ENCODE measurements around the gene TRIP4. TPM values are rescaled to one million over a fixed set of nuclear protein-coding genes. Genes with fewer than 3 reads are reported as not detected.

The TRIP4 gene
- total and polyA plus RNA-seq, 2 of the 8 experiments (the other 6 are each of a cell fraction or from before 2014, with no cell fraction given), result 6.2 to 18.9 TPM

- POLR2A ChIA-PET (ENCODE audit: partially characterized antibody), result interaction anchor here (0.5 to 1.4 kb wide), 3 partner anchors 20 to 148 kb away, joined by 3 to 4 read pairs (median 3); no protein-coding TSS in a partner anchor
- no peaks in the 10 kb centered on the region; a peak in 1 of 7 replicates for H3K4me1 ChIP-seq (replicated peaks in 1 of 4; ENCODE audit: control insufficient read depth in 3 of 4, insufficient read depth in 4 of 4, low read length in 3 of 4)
- no peak for DNase-seq (ENCODE audit: low read depth in 1 of 2, low spot score in 2 of 2)
- no peak for FAIRE-seq
- H3K56ac ChIP-seq (replicated peaks; ENCODE audit: insufficient read length, low read depth, low read length), result no peak overlapping the region
- H3K27ac ChIP-seq (ENCODE audit: low read depth, low read length), result no peak overlapping the region
- no peak overlapping the region for H2AK5ac ChIP-seq (ENCODE audit: low read depth, low read length)
- no peak overlapping the region for H3K4me2 ChIP-seq (ENCODE audit: insufficient read depth in 1 of 2, low read depth in 2 of 2, low read length in 2 of 2)
- H4K20me1 ChIP-seq (replicated peaks in 1 of 2; ENCODE audit: control insufficient read depth in 1 of 2, insufficient read depth in 2 of 2, low read length in 2 of 2), result peaks cover 13 to 26% of the 10 kb centered on the region in 2 experiments
- H4K8ac ChIP-seq (ENCODE audit: extremely low read depth, insufficient read depth, low read length), result no peak overlapping the region
- WGBS, 2 experiments (ENCODE audit: extremely low coverage in 1 of 2, insufficient coverage in 1 of 2, insufficient read length in 1 of 2, insufficient replicate concordance in 2 of 2, low coverage in 1 of 2, low lambda C conversion rate in 2 of 2, missing lambda C conversion rate in 1 of 2), result 88% methylated on average over 2 of the region's 2 CpGs; no CpG with 5 or more reads in 1 of the 2 experiments
- no peak overlapping the region for H3K23ac ChIP-seq (ENCODE audit: insufficient read length)
- no peak overlapping the region for H2AFZ ChIP-seq (ENCODE audit: low read length)
- no peak overlapping the region for H2BK120ac ChIP-seq (replicated peaks; ENCODE audit: low read depth, low read length)
- H3K23me2 ChIP-seq (ENCODE audit: low read depth, low read length), result no peaks in the 10 kb centered on the region
- peaks cover 10 to 21% (median 16%) of the 10 kb centered on the region in 4 experiments for H3K36me3 ChIP-seq (ENCODE audit: control insufficient read depth in 2 of 4, insufficient read depth in 4 of 4, low read length in 3 of 4)
- H3K14ac ChIP-seq (ENCODE audit: insufficient read length), result no peak overlapping the region
- H2BK20ac ChIP-seq (ENCODE audit: low read length), result no peak overlapping the region
- peaks cover 0 to 87% of the 10 kb centered on the region in 2 experiments; a peak in 3 of 4 replicates for H3K79me2 ChIP-seq (ENCODE audit: control insufficient read depth in 1 of 2, insufficient read depth in 2 of 2, low read length in 2 of 2)
- no peak overlapping the region for H2BK5ac ChIP-seq (ENCODE audit: low read depth, low read length)
- no peak overlapping the region for H3K9ac ChIP-seq (replicated peaks in 1 of 4; ENCODE audit: extremely low read depth in 1 of 4, low read depth in 3 of 4, low read length in 3 of 4)
- H2BK12ac ChIP-seq (ENCODE audit: low read depth, low read length), result no peak overlapping the region
- peaks cover 12% of the 10 kb centered on the region for H3K79me1 ChIP-seq (ENCODE audit: low read depth, low read length)
- no peak overlapping the region for H4K5ac ChIP-seq (ENCODE audit: insufficient read length, low read depth, low read length)
- H3K27me3 ChIP-seq (replicated peaks in 1 of 4; ENCODE audit: control insufficient read depth in 3 of 4, extremely low read depth in 1 of 4, insufficient read depth in 3 of 4, low read length in 3 of 4), result no peaks in the 10 kb centered on the region
- no peak overlapping the region for H3K18ac ChIP-seq (ENCODE audit: extremely low read depth, low read length)
- H3K4me3 ChIP-seq (ENCODE audit: extremely low read depth in 1 of 4, insufficient read depth in 2 of 4, low read depth in 3 of 4, low read length in 4 of 4), result no peak overlapping the region
- no peak overlapping the region for H3K4ac ChIP-seq (replicated peaks; ENCODE audit: insufficient read length, low read depth, low read length)
- CTCF ChIA-PET (ENCODE audit: partially characterized antibody), result no interaction called here
- H3K9me3 ChIP-seq (ENCODE audit: insufficient read depth in 2 of 2, low read depth in 1 of 2, low read length in 1 of 2), result no peaks in the 10 kb centered on the region
- no peak overlapping the region for H2BK15ac ChIP-seq (ENCODE audit: low read length)
- H4K91ac ChIP-seq (replicated peaks; ENCODE audit: insufficient read length, low read length), result no peak overlapping the region
- TF ChIP-seq CHD1 (IDR thresholded peaks at IDR 0.05; ENCODE audit: low read depth, low read length), result no peak
- TF ChIP-seq SIN3A (conservative IDR thresholded peaks at IDR 0.05 in 1 of 2, IDR thresholded peaks at IDR 0.05 in 1 of 2; ENCODE audit: low read depth in 1 of 2, low read length in 2 of 2), result no peak
- TF ChIP-seq NANOG (IDR thresholded peaks at IDR 0.05; ENCODE audit: insufficient read depth, low read depth, low read length, poor library complexity, severe bottlenecking), result no peak
- no peak for TF ChIP-seq SP1 (IDR thresholded peaks at IDR 0.05; ENCODE audit: low read depth, low read length)
- TF ChIP-seq ATF3 (IDR thresholded peaks at IDR 0.05; ENCODE audit: insufficient read depth, low read depth, low read length), result no peak
- no peak for TF ChIP-seq POLR2A (IDR thresholded peaks at IDR 0.05; ENCODE audit: control extremely low read depth in 1 of 2, low read depth in 2 of 2, low read length in 2 of 2)
- TF ChIP-seq RAD21 (IDR thresholded peaks at IDR 0.05 in 1 of 2, conservative IDR thresholded peaks at IDR 0.05 in 1 of 2; ENCODE audit: low read depth in 2 of 2, low read length in 2 of 2), result no peak
- no peak for TF ChIP-seq FOSL1 (IDR thresholded peaks at IDR 0.05; ENCODE audit: insufficient read depth, low read depth, low read length)
- TF ChIP-seq SRF (IDR thresholded peaks at IDR 0.05; ENCODE audit: low read depth, low read length), result no peak
- no peak for TF ChIP-seq CBX8 (IDR thresholded peaks at IDR 0.05; ENCODE audit: borderline replicate concordance, low read depth, low read length)
- TF ChIP-seq RXRA (IDR thresholded peaks at IDR 0.05; ENCODE audit: insufficient read depth, low read depth, low read length), result no peak
- no peak for TF ChIP-seq BACH1 (IDR thresholded peaks at IDR 0.05; ENCODE audit: low read length)
- no peak for TF ChIP-seq KDM5A (IDR thresholded peaks at IDR 0.05; ENCODE audit: low read length)
Measured at GRCh38 chr15:64502151-64502550, 114.5 kb downstream of the TRIP4 start.
